Aorta (tissue), 5 donors: ENCODE data around the gene C1orf35. TPM values are rescaled to one million over a fixed set of nuclear protein-coding genes. Genes with fewer than 3 reads are reported as not detected.

Experiments
- ATAC-seq: fragments of 200-7000 bp; cut with Tn5 transposase; one replicate; pipeline ENCODE4 v1.9.1; 2022; ENCODE audit warnings: moderate library complexity; ENCODE audit not compliant: low FRiP score
- DNase-seq, 2 donors: peaks; one replicate each; pipeline ENCODE4 v3.0.0-alpha.2; 2020
- H3K27ac ChIP-seq, 2 donors: one replicate each; pipeline ENCODE4 v1.5.1; 2013; ENCODE audit warnings: low read length in 2 of 2, mild to moderate bottlenecking in 2 of 2, moderate library complexity in 2 of 2, control low read depth in 1 of 2, inconsistent platforms in 1 of 2, low read depth in 1 of 2
- H3K27me3 ChIP-seq, 2 donors: one replicate each; pipeline ENCODE4 v1.6.1; 2013; ENCODE audit warnings: control low read depth in 1 of 2, low read length in 1 of 2, mild to moderate bottlenecking in 1 of 2, moderate library complexity in 1 of 2; ENCODE audit not compliant: insufficient read depth in 2 of 2, control insufficient read depth in 1 of 2
- H3K36me3 ChIP-seq, 2 donors: one replicate each; pipeline ENCODE4 v1.6.1; 2013; ENCODE audit warnings: control low read depth in 1 of 2, low read length in 1 of 2, mild to moderate bottlenecking in 1 of 2; ENCODE audit not compliant: insufficient read depth in 2 of 2, control insufficient read depth in 1 of 2
- H3K4me1 ChIP-seq, 2 donors: one replicate each; pipeline ENCODE4 v1.6.1; 2013; ENCODE audit warnings: low read length in 2 of 2, control low read depth in 1 of 2, mild to moderate bottlenecking in 1 of 2, moderate library complexity in 1 of 2; ENCODE audit not compliant: insufficient read depth in 2 of 2, control insufficient read depth in 1 of 2
- H3K4me3 ChIP-seq, 2 donors: one replicate each; pipeline ENCODE4 v1.5.1; 2013; ENCODE audit warnings: low read length in 2 of 2, control low read depth in 1 of 2, mild to moderate bottlenecking in 1 of 2
- H3K9me3 ChIP-seq: one replicate; pipeline ENCODE4 v1.6.1; 2013; ENCODE audit warnings: mild to moderate bottlenecking, low read length; ENCODE audit not compliant: control insufficient read depth
- WGBS, 2 donors: extraction: QIAGEN DNeasy Blood & Tissue Kit; methylation state at CpG; one replicate each; pipeline ENCODE4 v1.1.7; 2013; 5-methylcytosine and 5-hydroxymethylcytosine counted together
- intact Hi-C, 2 donors: fragments of 100-400 bp; cut with DNase I; formaldehyde crosslinking; loops; one replicate each; pipeline versions ENCODE4 v1.14.2 to v1.15.0; 2022
- polyA plus RNA-seq, 2 donors: library from polyadenylated mRNA; stranded (reverse); fragments of 200-250 nt; gene quantifications; one replicate each; pipeline ENCODE4 v1.2.3, GENCODE V29; 2013
- total RNA-seq, 2 donors: library from RNA; stranded (reverse); fragmentation: NEBNext Ultra II Directional; extraction: Animal tissue kit (Norgen Biotek cat#: 25700); gene quantifications; one replicate each; pipeline ENCODE4 v1.2.1, GENCODE V29; 2021
- donor health status: healthy with polysubstance abuse.
- donor health status: Bipolar disorder and iron deficiency.
- donor health status: DM: no; HTN: no; CAD: no.
- donor health status: DM: no; HTN: no; CAD: no.
- donor health status: DM: yes; HTN: yes; CAD: no.

The C1orf35 gene
- total and polyA plus RNA-seq, 4 donors: 3.6 to 36.2 (median 9.7) TPM

GRCh38 chr1:228139406-228139930 lies 36.3 kb upstream of the C1orf35 start:
- Histone ChIP-seq H3K4me1 (peaks cover 0 to 7% of the 10 kb centered on the region in 2 donors), H3K27me3 (no peaks in the 10 kb centered on the region), H3K27ac (peak overlapping the region in 1 of 2 donors; percentile 80), H3K9me3 (no peaks in the 10 kb centered on the region), H3K36me3 (no peaks in the 10 kb centered on the region), H3K4me3 (peak overlapping the region in 1 of 2 donors; percentile 52)
- intact Hi-C loops: loop anchor here in 1 of 2 donors (10.0 kb wide), 1 partner anchor 265 kb away; the partner anchor contains the start of gene TRIM11
- DNase-seq (no peak), ATAC-seq (no peak)
- WGBS, 2 donors: 20 to 22% methylated on average over 30 of the region's 30 CpGs

- Histone ChIP-seq H3K4me1 (peaks cover 0 to 5% of the 10 kb centered on the region in 2 donors), H3K27me3 (no peaks in the 10 kb centered on the region), H3K36me3 (no peaks in the 10 kb centered on the region), H3K9me3 (no peaks in the 10 kb centered on the region), H3K4me3 (no peak overlapping the region), H3K27ac (no peak overlapping the region)
- WGBS, 2 donors: 45 to 62% methylated on average over 1 of the region's 1 CpG
- no peak for ATAC-seq
- intact Hi-C loops: loop anchor here in 1 of 2 donors (10.0 kb wide), 1 partner anchor 268 kb away; the partner anchor contains the start of gene TRIM11
- no peak for DNase-seq
Measured at GRCh38 chr1:228136901-228137300, 33.8 kb upstream of the C1orf35 start.

GRCh38 chr1:228134591-228134990 lies 31.5 kb upstream of the C1orf35 start:
- intact Hi-C loops: loop anchor here in 1 of 2 donors (5.0 to 10.0 kb wide), 3 partner anchors 78 to 368 kb away; partner anchors contain the start of gene TRIM11
- H3K27me3 ChIP-seq: no peaks in the 10 kb centered on the region
- WGBS, 2 donors: 77 to 78% methylated on average over 12 of the region's 12 CpGs
- H3K4me3 ChIP-seq: no peak overlapping the region
- H3K9me3 ChIP-seq: no peaks in the 10 kb centered on the region
- H3K36me3 ChIP-seq: no peaks in the 10 kb centered on the region
- no peak for DNase-seq
- H3K27ac ChIP-seq: no peak overlapping the region
- H3K4me1 ChIP-seq: no peaks in the 10 kb centered on the region
- no peak for ATAC-seq

- WGBS, 2 donors: 88 to 90% methylated on average over 2 of the region's 2 CpGs
- no peaks in the 10 kb centered on the region for H3K9me3 ChIP-seq
- H3K36me3 ChIP-seq: no peaks in the 10 kb centered on the region
- no peak overlapping the region for H3K4me3 ChIP-seq
- H3K27ac ChIP-seq: no peak overlapping the region
- intact Hi-C loops: loop anchor here in 1 of 2 donors (5.0 to 10.0 kb wide), 3 partner anchors 81 to 371 kb away; partner anchors contain the start of gene TRIM11
- H3K4me1 ChIP-seq: no peaks in the 10 kb centered on the region
- no peak for DNase-seq
- no peaks in the 10 kb centered on the region for H3K27me3 ChIP-seq
- ATAC-seq: no peak
Measured at GRCh38 chr1:228131766-228132165, 28.6 kb upstream of the C1orf35 start.

GRCh38 chr1:228125185-228125584 lies 22.1 kb upstream of the C1orf35 start:
- no peak for DNase-seq
- WGBS, 2 donors: 70 to 71% methylated on average over 5 of the region's 5 CpGs
- Histone ChIP-seq H3K27me3 (no peaks in the 10 kb centered on the region), H3K4me1 (peaks cover 0 to under 1% of the 10 kb centered on the region in 2 donors), H3K4me3 (no peak overlapping the region), H3K36me3 (no peaks in the 10 kb centered on the region), H3K27ac (no peak overlapping the region), H3K9me3 (no peaks in the 10 kb centered on the region)
- intact Hi-C loops: loop anchor here (5.0 kb wide), 2 partner anchors 52 to 392 kb away; no protein-coding TSS in a partner anchor
- no peak for ATAC-seq

GRCh38 chr1:228123505-228123904 lies 20.4 kb upstream of the C1orf35 start:
- Histone ChIP-seq H3K27ac (no peak overlapping the region), H3K36me3 (no peaks in the 10 kb centered on the region), H3K4me1 (peaks cover 0 to 2% of the 10 kb centered on the region in 2 donors), H3K9me3 (no peaks in the 10 kb centered on the region), H3K27me3 (no peaks in the 10 kb centered on the region), H3K4me3 (no peak overlapping the region)
- no peak for ATAC-seq
- no peak for DNase-seq
- 64 to 69% methylated on average over 2 of the region's 2 CpGs for WGBS, 2 donors
- intact Hi-C loops: no loop called here

DNA sequence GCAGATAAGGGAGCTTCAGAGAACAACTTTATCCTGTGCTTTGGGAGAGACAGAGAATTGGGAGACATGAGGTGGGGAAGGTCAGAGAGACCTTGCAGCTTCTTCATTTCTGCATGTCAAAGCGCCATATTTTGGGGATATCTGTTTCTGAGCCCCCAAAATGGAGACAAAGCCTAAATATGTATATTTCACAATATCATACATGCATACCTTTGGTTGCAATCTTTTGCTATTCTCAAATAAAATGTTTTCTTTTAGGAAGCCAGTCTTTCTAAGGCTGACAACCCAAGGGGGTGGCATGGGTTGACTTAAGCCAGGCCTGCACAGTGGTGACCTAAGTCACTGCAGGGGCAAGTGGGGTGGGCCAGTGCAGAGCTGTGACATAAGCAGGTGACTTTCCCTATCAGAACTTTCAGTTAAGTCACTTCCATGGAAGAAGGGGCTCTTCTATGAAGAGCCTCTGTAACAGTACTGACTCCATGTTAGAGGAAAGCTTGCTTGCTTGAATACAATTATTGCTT lies 19.9 kb upstream of the C1orf35 start:
- peaks cover 0 to 2% of the 10 kb centered on the region in 2 donors for H3K4me1 ChIP-seq
- no peak overlapping the region for H3K27ac ChIP-seq
- DNase-seq (no peak), ATAC-seq (no peak)
- intact Hi-C loops: no loop called here
- H3K27me3 ChIP-seq: no peaks in the 10 kb centered on the region
- H3K9me3 ChIP-seq: no peaks in the 10 kb centered on the region
- no peaks in the 10 kb centered on the region for H3K36me3 ChIP-seq
- 54 to 60% methylated on average over 1 of the region's 1 CpG for WGBS, 2 donors
- H3K4me3 ChIP-seq: no peak overlapping the region

- no peaks in the 10 kb centered on the region for H3K27me3 ChIP-seq
- intact Hi-C loops: no loop called here
- H3K27ac ChIP-seq: peak overlapping the region in 1 of 2 donors; percentile 28
- no peak for DNase-seq
- no peak for ATAC-seq
- no peaks in the 10 kb centered on the region for H3K9me3 ChIP-seq
- H3K4me3 ChIP-seq: no peak overlapping the region
- no peaks in the 10 kb centered on the region for H3K36me3 ChIP-seq
- WGBS, 2 donors: 62 to 64% methylated on average over 5 of the region's 5 CpGs
- peaks cover 0 to 2% of the 10 kb centered on the region in 2 donors for H3K4me1 ChIP-seq
Measured at GRCh38 chr1:228120857-228121489, 17.8 kb upstream of the C1orf35 start.
